Activated naive CD4-positive, alpha-beta T cell treated with anti-CD3 and anti-CD28 coated beads for 36 hours (primary cell): ENCODE results near the gene ADH5. TPM values are rescaled to one million over a fixed set of nuclear protein-coding genes. Genes with fewer than 3 reads are reported as not detected.
"Not testable (repeated sequence)": the region's sequence is repeated elsewhere in the genome, so short reads cannot be mapped to it uniquely, and the experiment has no call there.

Experiments
- CTCF ChIA-PET: fragments of 350-600 bp; sonication (Branson Sonifier 250); formaldehyde crosslinking; loops from one replicate; lab custom pipeline; 2021; ENCODE audit warnings: antibody characterized with exemption; lab: Charles Lee
- DNase-seq: peaks from one replicate; pipeline ENCODE4 v3.0.0-alpha.2; 2020
- H3K27ac Mint-ChIP-seq: one replicate; pipeline ENCODE4 v1.8.0; 2021; ENCODE audit warnings: mild to moderate bottlenecking, mixed read lengths
- H3K27me3 Mint-ChIP-seq: one replicate; pipeline ENCODE4 v1.8.0; 2021; ENCODE audit warnings: low read depth, mixed read lengths
- H3K36me3 Mint-ChIP-seq: one replicate; pipeline ENCODE4 v1.8.0; 2021; ENCODE audit warnings: low read depth, mixed read lengths
- H3K4me1 Mint-ChIP-seq: one replicate; pipeline ENCODE4 v1.8.0; 2021; ENCODE audit warnings: low read depth, mixed read lengths
- H3K4me3 Mint-ChIP-seq: one replicate; pipeline ENCODE4 v1.8.0; 2021; ENCODE audit warnings: mild to moderate bottlenecking, moderate library complexity, mixed read lengths
- H3K9me3 Mint-ChIP-seq: one replicate; pipeline ENCODE4 v1.8.0; 2021; ENCODE audit warnings: mixed read lengths
- intact Hi-C: fragments of 100-400 bp; cut with micrococcal nuclease; formaldehyde crosslinking; loops from one replicate; pipeline ENCODE4 v1.15.1; 2023
- total RNA-seq, 2 experiments: library from RNA; stranded (reverse); gene quantifications; one replicate each; pipeline ENCODE4 v1.2.3, GENCODE V29; 2021

Gene ADH5
- total RNA-seq, 2 experiments from 2014 or later, result 94.3 to 99.9 TPM

- H3K27ac Mint-ChIP-seq, result no peak overlapping the region
- CTCF ChIA-PET, result no interaction called here
- H3K27me3 Mint-ChIP-seq, result no peaks in the 10 kb centered on the region
- no peaks in the 10 kb centered on the region for H3K4me1 Mint-ChIP-seq
- H3K36me3 Mint-ChIP-seq, result no peaks in the 10 kb centered on the region
- intact Hi-C loops, result no loop called here
- H3K4me3 Mint-ChIP-seq, result no peak overlapping the region
- no peaks in the 10 kb centered on the region for H3K9me3 Mint-ChIP-seq
- no peak for DNase-seq
Observed at GRCh38 chr4:99104153-99104552, 15.6 kb upstream of the ADH5 start.

DNA sequence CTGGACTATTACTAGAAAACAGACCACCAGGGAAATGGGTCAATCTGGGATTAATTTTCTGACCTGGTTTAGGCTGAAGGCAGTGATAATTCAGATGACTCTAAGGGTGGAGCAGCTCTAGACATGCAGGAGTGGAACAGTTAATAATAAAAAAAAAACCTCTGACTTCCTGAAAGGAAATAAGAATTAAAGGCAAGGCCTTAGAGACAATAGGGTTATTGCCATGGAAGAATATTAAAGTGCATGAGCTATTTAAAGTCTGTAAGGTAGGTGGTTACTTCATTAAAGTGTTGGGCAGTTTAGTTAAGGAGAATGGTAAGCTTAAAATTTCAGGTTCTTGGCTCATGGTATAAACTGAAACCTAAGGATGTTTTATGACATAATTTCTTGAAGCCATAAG is 14.6 kb upstream of the ADH5 start:
- Mint-ChIP-seq H3K4me3 (no peak overlapping the region), H3K27ac (no peak overlapping the region), H3K27me3 (no peaks in the 10 kb centered on the region), H3K4me1 (no peaks in the 10 kb centered on the region), H3K9me3 (peaks cover 1% of the 10 kb centered on the region), H3K36me3 (peaks cover 1% of the 10 kb centered on the region)
- DNase-seq, result no peak
- intact Hi-C loops, result no loop called here
- CTCF ChIA-PET, result interaction anchor here (0.6 to 1.1 kb wide), 2 partner anchors 15 to 108 kb away, joined by 4 to 5 read pairs; partner anchors contain the start of gene METAP1

DNA sequence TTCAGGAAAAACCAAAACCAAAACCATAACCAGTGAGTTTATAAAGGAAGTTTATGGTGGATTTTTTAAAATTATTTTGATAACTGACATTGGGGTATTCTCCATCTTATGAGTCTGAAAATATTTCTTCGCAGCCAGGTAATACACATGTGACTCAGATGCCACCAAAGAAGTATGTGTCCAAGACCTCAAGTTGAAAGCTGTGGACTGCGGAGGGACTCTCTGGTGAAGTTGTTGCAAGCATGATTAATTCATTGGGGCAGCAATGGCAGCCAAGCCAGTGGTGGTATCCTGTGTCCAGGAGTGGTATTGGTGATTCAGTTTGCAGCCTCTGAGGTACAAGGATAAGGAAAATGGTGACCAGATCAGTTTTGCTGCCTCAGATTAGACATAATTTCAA is 14.0 kb upstream of the ADH5 start:
- Mint-ChIP-seq H3K9me3 (peaks cover 1% of the 10 kb centered on the region), H3K4me1 (no peaks in the 10 kb centered on the region), H3K27ac (no peak overlapping the region), H3K36me3 (peaks cover 1% of the 10 kb centered on the region), H3K4me3 (no peak overlapping the region), H3K27me3 (no peaks in the 10 kb centered on the region)
- no peak for DNase-seq
- CTCF ChIA-PET, result interaction anchor here (1.1 kb wide), 1 partner anchor 107 kb away, joined by 4 read pairs; the partner anchor contains the start of gene METAP1
- intact Hi-C loops, result no loop called here

DNA sequence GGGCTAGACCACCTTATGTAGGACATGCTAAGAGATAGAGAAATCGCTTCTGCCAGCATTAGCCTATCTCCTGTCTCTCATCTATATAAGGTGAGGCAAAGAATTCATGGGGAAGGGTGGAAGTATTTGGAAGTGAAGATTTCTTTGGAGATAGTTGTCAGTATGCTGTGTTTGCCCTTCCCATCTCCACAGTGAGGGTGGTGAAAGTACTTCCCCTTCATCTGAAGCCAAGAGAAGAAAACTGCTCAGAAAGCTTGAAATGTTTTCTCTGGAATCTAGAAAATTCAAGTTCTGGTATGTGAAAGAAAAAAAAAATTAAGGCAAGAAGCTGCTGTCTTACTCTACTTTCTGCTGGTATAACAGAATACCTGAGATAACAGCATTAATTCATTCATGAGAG is 12.3 kb upstream of the ADH5 start:
- no peaks in the 10 kb centered on the region for H3K4me1 Mint-ChIP-seq
- DNase-seq, result no peak
- intact Hi-C loops, result no loop called here
- H3K36me3 Mint-ChIP-seq, result peaks cover 1% of the 10 kb centered on the region
- no peak overlapping the region for H3K4me3 Mint-ChIP-seq
- CTCF ChIA-PET, result interaction anchor here (0.6 to 1.2 kb wide), 4 partner anchors 11 to 106 kb away, joined by 3 read pairs; partner anchors contain the start of gene METAP1
- peaks cover 1% of the 10 kb centered on the region for H3K9me3 Mint-ChIP-seq
- H3K27ac Mint-ChIP-seq, result no peak overlapping the region
- H3K27me3 Mint-ChIP-seq, result no peaks in the 10 kb centered on the region

GRCh38 chr4:99099814-99100213 is 11.2 kb upstream of the ADH5 start:
- DNase-seq, CTCF ChIA-PET, H3K9me3 Mint-ChIP-seq, H3K4me3 Mint-ChIP-seq, H3K36me3 Mint-ChIP-seq, H3K27me3 Mint-ChIP-seq, H3K27ac Mint-ChIP-seq, intact Hi-C loops, H3K4me1 Mint-ChIP-seq: not testable (repeated sequence)

DNA sequence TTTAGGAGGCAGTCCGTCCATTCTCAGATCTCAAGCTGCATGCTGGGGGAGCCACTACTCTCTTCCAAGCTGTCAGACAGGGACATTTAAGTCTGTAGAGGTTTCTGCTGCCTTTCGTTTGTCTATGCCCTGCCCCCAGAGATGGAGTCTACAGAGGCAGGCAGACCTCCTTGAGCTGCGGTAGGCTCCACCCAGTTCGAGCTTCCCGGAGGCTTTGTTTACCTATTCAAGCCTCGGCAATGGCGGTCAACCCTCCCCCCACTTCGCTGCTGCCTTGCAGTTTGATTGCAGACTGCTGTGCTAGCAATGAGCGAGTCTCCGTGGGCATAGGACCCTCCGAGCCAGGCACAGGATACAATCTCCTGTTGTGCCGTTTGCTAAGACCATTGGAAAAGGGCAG is 10.7 kb upstream of the ADH5 start:
- intact Hi-C loops, result no loop called here
- Mint-ChIP-seq H3K27ac (no peak overlapping the region), H3K4me3 (no peak overlapping the region), H3K9me3 (peaks cover 1% of the 10 kb centered on the region), H3K36me3 (peaks cover 1% of the 10 kb centered on the region), H3K27me3 (no peaks in the 10 kb centered on the region), H3K4me1 (no peaks in the 10 kb centered on the region)
- CTCF ChIA-PET, result no interaction called here
- no peak for DNase-seq

DNA sequence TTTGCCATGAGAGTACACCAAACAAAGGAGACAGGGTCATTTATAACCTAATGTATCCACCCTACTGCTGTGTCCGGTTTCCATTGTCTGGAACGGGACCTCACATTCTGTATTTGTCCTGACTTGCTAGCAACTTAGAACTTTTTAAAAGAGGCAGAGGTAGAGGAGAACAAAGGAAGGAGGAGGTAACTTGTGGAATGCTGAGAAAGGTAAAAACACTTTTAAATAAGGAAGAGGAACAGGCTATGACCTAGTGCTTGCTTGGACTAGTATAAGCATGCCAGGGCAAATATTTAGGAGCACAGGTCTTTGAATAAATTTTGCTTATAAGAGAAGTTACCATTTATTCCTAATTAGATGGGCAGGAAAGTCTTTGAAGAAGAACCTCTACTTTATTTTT is 3.3 kb upstream of the ADH5 start:
- CTCF ChIA-PET, H3K27me3 Mint-ChIP-seq: not testable (repeated sequence)

GRCh38 chr4:99091216-99091575 is 2.6 kb upstream of the ADH5 start:
- peaks cover 27% of the 10 kb centered on the region for H3K4me1 Mint-ChIP-seq
- peaks cover 1% of the 10 kb centered on the region for H3K36me3 Mint-ChIP-seq
- H3K27me3 Mint-ChIP-seq, result no peaks in the 10 kb centered on the region
- H3K9me3 Mint-ChIP-seq, result peaks cover 2% of the 10 kb centered on the region
- no peak overlapping the region for H3K4me3 Mint-ChIP-seq
- CTCF ChIA-PET, result interaction anchor here (1.0 kb wide), 1 partner anchor 313 kb away, joined by 3 read pairs; no protein-coding TSS in a partner anchor
- intact Hi-C loops, result no loop called here
- H3K27ac Mint-ChIP-seq, result no peak overlapping the region
- no peak for DNase-seq

More for the DNA sequence above, 3.3 kb upstream of the ADH5 start:
- H3K27ac Mint-ChIP-seq, intact Hi-C loops, DNase-seq, H3K4me3 Mint-ChIP-seq, H3K9me3 Mint-ChIP-seq, H3K36me3 Mint-ChIP-seq: not testable (repeated sequence)
- H3K4me1 Mint-ChIP-seq, result peaks cover 22% of the 10 kb centered on the region

- Mint-ChIP-seq H3K9me3 (peaks cover 2% of the 10 kb centered on the region), H3K4me3 (no peak overlapping the region), H3K36me3 (peaks cover 1% of the 10 kb centered on the region), H3K27ac (no peak overlapping the region), H3K4me1 (peaks cover 28% of the 10 kb centered on the region), H3K27me3 (no peaks in the 10 kb centered on the region)
- intact Hi-C loops, result no loop called here
- no peak for DNase-seq
- CTCF ChIA-PET, result interaction anchor here (1.0 kb wide), 1 partner anchor 313 kb away, joined by 3 read pairs; no protein-coding TSS in a partner anchor
Observed at GRCh38 chr4:99090481-99091215, 2.1 kb upstream of the ADH5 start.

DNA sequence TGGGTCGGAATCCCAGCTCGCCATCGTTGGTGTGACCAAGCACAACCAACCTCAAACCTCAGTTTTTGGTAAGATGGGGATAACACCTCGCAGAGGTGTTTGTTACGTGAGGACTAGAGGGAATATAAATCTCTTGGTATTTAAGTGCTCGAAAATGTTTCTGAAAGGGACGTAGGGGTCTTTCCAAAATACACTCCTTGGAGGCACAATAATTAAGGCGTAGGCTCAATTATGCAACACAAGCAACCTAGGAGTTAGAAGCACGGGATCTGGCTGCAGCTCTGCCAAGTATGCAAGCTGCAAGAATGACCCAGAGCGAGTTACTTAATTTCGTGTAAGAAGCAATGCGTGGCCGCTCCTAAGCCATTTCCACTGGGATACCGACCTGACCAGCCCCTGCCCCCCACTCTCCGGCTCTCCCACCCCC is 552 bp downstream of the ADH5 start:
- CTCF ChIA-PET, result interaction anchor here (0.8 to 2.2 kb wide), 3 partner anchors 32 to 945 kb away, joined by 3 to 8 read pairs (median 6); partner anchors contain the start of genes METAP1 and STPG2
- peaks cover 5% of the 10 kb centered on the region for H3K36me3 Mint-ChIP-seq
- peaks cover 2% of the 10 kb centered on the region for H3K9me3 Mint-ChIP-seq
- peak overlapping the region; percentile 96 for H3K4me3 Mint-ChIP-seq
- peak; percentile 38 for DNase-seq
- peaks cover 32% of the 10 kb centered on the region for H3K4me1 Mint-ChIP-seq
- no peaks in the 10 kb centered on the region for H3K27me3 Mint-ChIP-seq
- H3K27ac Mint-ChIP-seq, result peak overlapping the region; percentile 95
- intact Hi-C loops, result loop anchor here (1.0 to 5.0 kb wide), 11 partner anchors 32 to 945 kb away; partner anchors contain the start of genes METAP1, RAP1GDS1, STPG2 and TRMT10A

DNA sequence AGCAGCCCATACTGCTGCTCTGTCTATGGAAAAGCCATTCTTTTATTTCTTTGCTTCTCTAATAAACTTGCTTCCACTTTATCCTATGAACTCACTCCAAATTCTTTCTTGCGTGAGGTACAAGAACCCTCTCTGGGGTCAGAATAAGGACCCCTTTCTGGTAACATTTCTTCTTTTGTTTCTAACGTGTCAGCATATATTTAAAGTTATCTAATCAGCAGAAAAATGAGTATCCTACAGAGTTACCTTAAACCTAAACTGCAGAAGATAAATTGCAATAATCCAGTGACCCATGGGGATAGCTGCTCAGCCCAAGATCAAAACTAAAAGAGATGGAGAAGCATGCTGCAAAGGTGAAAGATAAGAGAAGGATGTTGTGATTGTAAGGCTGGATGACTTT is 4.0 kb downstream of the ADH5 start:
- Mint-ChIP-seq H3K4me3 (no peak overlapping the region), H3K9me3 (no peaks in the 10 kb centered on the region)
- CTCF ChIA-PET, result no interaction called here

GRCh38 chr4:99082192-99082591 is 6.4 kb downstream of the ADH5 start:
- Mint-ChIP-seq H3K9me3 (no peaks in the 10 kb centered on the region), H3K36me3 (peaks cover 22% of the 10 kb centered on the region), H3K27me3 (no peaks in the 10 kb centered on the region), H3K27ac (no peak overlapping the region), H3K4me1 (peaks cover 15% of the 10 kb centered on the region), H3K4me3 (no peak overlapping the region)
- no peak for DNase-seq
- intact Hi-C loops, result no loop called here
- CTCF ChIA-PET, result no interaction called here

More for the DNA sequence above, 4.0 kb downstream of the ADH5 start:
- H3K27me3 Mint-ChIP-seq, result no peaks in the 10 kb centered on the region
- H3K27ac Mint-ChIP-seq, result no peak overlapping the region
- H3K36me3 Mint-ChIP-seq, result peaks cover 15% of the 10 kb centered on the region
- intact Hi-C loops, result no loop called here
- DNase-seq, result no peak
- H3K4me1 Mint-ChIP-seq, result peaks cover 20% of the 10 kb centered on the region

DNA sequence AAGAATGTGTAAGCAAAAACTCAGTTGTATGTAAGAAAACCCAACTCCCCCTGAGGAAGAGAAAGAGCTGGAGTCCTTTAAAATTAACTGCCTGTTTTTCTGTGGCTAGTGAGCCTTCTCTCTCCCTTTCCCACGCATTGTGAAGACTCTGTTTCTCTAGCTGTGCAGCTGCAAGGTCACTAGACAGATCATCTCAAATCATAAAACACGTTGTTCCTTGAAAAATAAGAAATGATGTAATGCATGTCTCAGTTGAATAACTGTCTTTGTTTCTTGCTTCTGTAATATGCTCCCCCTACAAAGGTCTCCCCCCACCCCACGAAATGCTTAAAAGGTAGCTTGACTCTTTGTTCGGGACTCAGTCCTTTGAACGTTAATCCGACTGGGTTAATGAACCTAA is 7.7 kb downstream of the ADH5 start:
- H3K4me3 Mint-ChIP-seq, H3K9me3 Mint-ChIP-seq, DNase-seq, H3K27me3 Mint-ChIP-seq, H3K4me1 Mint-ChIP-seq, H3K27ac Mint-ChIP-seq, CTCF ChIA-PET, intact Hi-C loops: not testable (repeated sequence)
- peaks cover 27% of the 10 kb centered on the region for H3K36me3 Mint-ChIP-seq
